Smooth muscle cell of the brain vasculature (primary cell): Measurements from ENCODE around the gene NR4A3.
"Not testable (repeated sequence)": the region's sequence is repeated elsewhere in the genome, so short reads cannot be mapped to it uniquely, and the experiment has no call there.

Experiments used
- DNase-seq: peaks from one replicate; pipeline ENCODE4 v3.0.0-alpha.2; 2012; ENCODE audit warnings: low read depth, low spot score

NR4A3 gene

GRCh38 chr9:99833735-99834134, 12.1 kb downstream of the NR4A3 start:
- no peak for DNase-seq

GRCh38 chr9:99834474-99834873, 12.8 kb downstream of the NR4A3 start:
- no peak for DNase-seq

- DNase-seq = no peak
Measured at GRCh38 chr9:99835142-99835541, 13.5 kb downstream of the NR4A3 start.

GRCh38 chr9:99835581-99835980, 13.9 kb downstream of the NR4A3 start:
- DNase-seq = no peak

GRCh38 chr9:99840072-99840471, 18.4 kb downstream of the NR4A3 start:
- DNase-seq = no peak

GRCh38 chr9:99845063-99845462, 23.4 kb downstream of the NR4A3 start:
- no peak for DNase-seq

GRCh38 chr9:99848447-99848846, 26.8 kb downstream of the NR4A3 start:
- no peak for DNase-seq

- no peak for DNase-seq
Measured at GRCh38 chr9:99850736-99851499, 29.2 kb downstream of the NR4A3 start.

GRCh38 chr9:99851500-99851822, 29.8 kb downstream of the NR4A3 start:
- no peak for DNase-seq

GRCh38 chr9:99852617-99853016, 30.9 kb downstream of the NR4A3 start:
- no peak for DNase-seq

- DNase-seq = no peak
Measured at GRCh38 chr9:99855467-99856176, 33.9 kb downstream of the NR4A3 start.

- not testable (repeated sequence) for DNase-seq
Measured at GRCh38 chr9:99857576-99857975, 35.9 kb downstream of the NR4A3 start.

GRCh38 chr9:99858087-99858486, 36.4 kb downstream of the NR4A3 start:
- no peak for DNase-seq

GRCh38 chr9:99859243-99859980, 37.7 kb downstream of the NR4A3 start:
- DNase-seq = no peak

GRCh38 chr9:99860266-99860665, 38.6 kb downstream of the NR4A3 start:
- DNase-seq = no peak

GRCh38 chr9:99863955-99864354, 42.3 kb downstream of the NR4A3 start:
- no peak for DNase-seq

GRCh38 chr9:99866398-99866797, 44.7 kb downstream of the NR4A3 start:
- no peak for DNase-seq

- DNase-seq = no peak
Measured at GRCh38 chr9:99867536-99867935, 45.9 kb downstream of the NR4A3 start.

- no peak for DNase-seq
Measured at GRCh38 chr9:99867968-99868367, 46.3 kb downstream of the NR4A3 start.

GRCh38 chr9:99868845-99869244, 47.2 kb downstream of the NR4A3 start:
- DNase-seq = no peak

GRCh38 chr9:99870126-99870525, 48.4 kb downstream of the NR4A3 start:
- no peak for DNase-seq

- no peak for DNase-seq
Measured at GRCh38 chr9:99873531-99873930, 51.8 kb downstream of the NR4A3 start.
